ENCODE measurements around the gene ANK2.

ANK2 gene

DNA sequence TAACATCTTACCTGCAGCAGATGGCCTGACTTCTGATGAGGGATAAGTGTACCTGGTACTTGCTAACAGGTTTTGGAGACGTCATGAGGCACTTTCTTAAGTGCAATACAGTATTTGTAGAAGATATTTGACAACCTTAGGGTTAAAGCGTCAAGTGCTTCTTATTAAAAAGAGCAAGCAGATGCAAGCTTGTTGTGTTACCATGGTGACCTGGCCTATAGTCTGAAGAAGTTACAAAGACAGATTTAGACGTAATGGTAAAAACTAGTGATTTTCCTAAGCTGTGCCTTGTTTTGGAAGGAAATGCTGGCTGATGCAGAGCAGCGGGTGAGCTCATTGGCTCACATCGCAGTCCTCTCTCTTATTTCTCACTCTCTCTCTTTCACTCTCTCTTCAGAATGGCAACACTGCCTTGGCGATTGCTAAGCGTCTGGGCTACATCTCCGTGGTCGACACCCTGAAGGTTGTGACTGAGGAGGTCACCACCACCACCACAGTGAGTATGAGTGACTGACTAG, 243.6 kb downstream of the ANK2 start:
- DNase-seq = no peak

DNA sequence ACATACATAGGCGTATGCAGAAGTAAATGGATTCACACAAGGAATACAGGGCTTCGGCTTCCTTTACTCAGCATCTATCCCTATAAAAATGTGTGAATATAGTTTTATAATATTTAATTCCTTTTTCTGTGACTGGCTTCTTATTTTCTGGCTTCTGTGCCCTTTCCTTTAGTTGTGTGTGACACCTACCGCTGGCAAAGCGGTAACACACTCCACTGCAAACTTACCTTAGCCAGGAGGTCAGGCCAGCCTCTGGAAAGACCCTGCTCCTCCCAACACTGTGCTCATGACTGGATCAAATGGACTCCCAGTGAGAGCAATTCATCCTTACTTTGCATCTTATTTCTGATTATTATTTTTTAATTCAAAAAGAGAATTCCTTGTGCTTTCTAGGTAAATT, 244.2 kb downstream of the ANK2 start:
- DNase-seq = no peak

GRCh38 chr4:113294908-113295307, 245.5 kb downstream of the ANK2 start:
- no peak for DNase-seq

- DNase-seq = peak; percentile 51
Observed at GRCh38 chr4:113300471-113300928, 251.0 kb downstream of the ANK2 start.

GRCh38 chr4:113302051-113302450, 252.6 kb downstream of the ANK2 start:
- no peak for DNase-seq

DNA sequence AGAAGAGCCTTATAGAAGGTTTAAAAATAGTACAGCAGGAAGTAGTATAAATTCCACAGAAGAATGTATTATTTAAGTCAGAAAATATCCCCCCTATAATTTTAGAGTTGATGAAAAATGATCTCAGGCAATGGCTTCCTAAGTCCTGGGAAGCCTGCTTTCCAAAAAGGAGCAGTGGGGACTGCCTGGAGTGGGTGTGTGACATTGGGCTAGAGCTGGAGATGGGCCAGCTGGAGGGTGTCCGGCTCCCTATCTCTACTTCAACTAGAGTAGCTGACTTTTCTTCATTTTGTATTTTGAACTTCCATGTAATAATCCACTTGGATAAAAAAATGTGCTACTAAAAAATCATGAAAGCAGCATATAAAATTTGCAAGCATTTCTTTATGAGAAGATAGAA, 253.9 kb downstream of the ANK2 start:
- no peak for DNase-seq

DNA sequence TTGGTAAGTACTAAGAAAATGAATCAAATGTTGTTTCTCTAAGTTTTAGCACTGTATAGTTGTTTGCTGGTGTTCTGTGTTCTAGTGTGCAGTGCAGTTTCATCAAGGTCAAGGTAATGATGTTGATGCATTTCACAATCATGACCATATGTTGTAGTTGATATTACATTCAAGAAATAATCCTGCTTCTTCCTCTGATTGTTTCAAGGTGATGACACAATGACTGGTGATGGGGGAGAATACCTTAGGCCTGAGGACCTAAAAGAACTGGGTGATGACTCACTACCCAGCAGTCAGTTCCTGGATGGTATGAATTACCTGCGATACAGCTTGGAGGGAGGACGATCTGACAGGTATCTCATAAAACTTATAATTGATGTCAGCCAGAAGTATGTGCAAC, 261.6 kb downstream of the ANK2 start:
- no peak for DNase-seq

DNA sequence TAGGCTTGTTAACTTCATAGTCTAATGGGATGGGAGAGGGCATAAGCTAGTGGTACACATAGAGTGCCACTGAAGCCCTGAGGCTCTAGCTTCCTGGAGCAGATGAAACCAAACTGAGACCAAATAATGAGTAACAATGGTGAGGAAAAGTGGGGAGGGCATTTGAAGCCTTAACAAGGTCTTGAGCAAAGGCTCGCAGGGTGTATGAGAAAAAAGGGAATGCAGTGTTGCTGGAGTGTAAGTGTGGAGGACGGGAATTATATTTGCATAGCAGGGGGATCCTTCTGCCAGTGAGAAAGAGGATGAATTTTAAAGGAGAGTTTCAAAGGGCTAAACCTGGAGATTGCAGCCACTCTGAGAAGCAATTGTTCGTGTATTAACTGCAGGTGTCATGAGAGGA, 263.1 kb downstream of the ANK2 start:
- DNase-seq = no peak

DNA sequence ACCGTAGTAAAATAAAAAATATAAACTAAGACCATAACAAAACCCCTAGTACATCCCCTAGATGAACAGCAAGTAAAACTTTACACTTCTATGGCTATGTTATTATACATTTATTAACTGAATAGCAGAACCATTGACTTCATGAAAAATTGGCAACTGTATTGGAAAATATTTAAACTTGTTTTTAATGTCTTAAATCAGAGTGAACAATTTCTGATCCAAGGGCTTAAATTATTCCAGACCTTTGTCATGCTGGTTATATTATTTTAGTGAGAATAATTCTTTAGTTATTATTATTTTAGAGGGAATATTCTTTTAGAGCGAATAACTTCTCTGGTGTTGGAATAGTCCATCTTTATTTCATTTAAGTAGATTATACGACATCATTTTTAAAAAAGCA, 265.0 kb downstream of the ANK2 start:
- no peak for DNase-seq

- DNase-seq = no peak
Observed at GRCh38 chr4:113316879-113317278, 267.4 kb downstream of the ANK2 start.

- DNase-seq = no peak
Observed at GRCh38 chr4:113317523-113317922, 268.1 kb downstream of the ANK2 start.

DNA sequence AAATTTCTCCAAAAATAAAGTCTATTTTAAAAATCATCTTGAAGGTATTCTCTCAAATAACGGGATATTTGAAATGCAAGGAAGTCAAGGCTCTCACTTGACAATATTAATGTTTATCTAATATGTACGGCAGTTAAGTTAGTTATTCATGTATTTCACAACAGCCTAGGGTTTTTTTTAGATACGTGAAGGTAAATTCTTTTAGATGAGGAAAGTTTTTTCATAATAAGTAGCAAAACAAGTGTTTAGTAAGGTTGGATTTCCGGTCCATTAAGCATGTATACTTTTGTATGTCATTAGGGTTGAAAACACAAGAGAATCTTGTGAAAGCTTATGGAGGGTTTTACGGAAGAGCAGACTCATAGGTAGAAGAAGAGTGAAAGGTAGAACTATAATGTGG, 273.3 kb downstream of the ANK2 start:
- no peak for DNase-seq

- DNase-seq = no peak
Observed at GRCh38 chr4:113325876-113326615, 276.6 kb downstream of the ANK2 start.

DNA sequence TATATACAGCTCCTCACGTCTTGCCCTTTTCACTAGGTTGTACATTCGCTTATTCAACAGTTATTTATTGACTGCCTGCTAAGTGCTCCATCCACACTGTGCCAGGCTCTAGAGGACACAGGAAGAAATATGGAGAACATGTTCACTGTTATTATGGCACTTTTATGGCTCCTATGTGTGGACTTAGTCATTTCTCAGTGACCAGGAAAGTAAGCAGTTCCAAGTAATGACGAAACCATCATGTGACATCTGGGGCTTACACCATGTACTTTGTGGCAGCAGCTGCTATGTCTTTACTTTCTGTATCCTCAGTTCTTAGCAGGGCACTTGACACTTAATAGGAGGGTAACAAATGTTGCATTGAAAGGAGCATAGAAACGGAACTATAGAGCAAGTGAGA, 278.0 kb downstream of the ANK2 start:
- peak; percentile 24 for DNase-seq

DNA sequence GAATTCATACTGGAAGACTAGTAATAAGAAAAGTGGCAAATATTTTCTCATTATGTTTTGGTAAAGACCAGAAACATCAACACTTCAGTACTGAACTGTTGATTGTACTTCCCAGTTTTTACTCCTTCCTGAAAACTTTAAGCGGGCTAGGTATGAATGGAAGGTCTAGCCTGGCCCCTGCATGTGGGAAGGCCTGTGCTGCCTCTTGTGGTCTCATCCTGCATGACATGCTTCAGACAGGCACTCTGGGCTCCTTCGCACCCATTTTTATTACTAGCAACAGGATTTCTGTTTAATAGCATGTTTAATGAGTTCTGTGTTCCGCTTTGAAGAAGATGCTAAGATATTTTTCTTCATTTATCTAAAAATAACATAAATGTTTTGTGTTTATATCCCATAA, 279.1 kb downstream of the ANK2 start:
- peak; percentile 47 for DNase-seq

DNA sequence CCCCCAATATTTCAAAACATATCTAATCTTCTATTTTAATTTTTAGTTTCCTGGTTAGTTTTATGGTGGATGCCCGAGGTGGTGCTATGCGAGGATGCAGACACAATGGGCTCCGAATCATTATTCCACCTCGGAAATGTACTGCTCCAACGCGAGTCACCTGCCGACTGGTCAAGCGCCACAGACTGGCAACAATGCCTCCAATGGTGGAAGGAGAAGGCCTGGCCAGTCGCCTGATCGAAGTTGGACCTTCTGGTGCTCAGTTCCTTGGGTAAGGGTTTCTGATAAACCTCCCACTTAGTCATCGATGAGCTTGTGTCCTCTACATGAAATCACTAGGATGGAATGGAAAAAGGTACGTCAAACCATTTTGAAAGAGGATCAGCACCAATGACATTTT, 280.7 kb downstream of the ANK2 start:
- DNase-seq = no peak

DNA sequence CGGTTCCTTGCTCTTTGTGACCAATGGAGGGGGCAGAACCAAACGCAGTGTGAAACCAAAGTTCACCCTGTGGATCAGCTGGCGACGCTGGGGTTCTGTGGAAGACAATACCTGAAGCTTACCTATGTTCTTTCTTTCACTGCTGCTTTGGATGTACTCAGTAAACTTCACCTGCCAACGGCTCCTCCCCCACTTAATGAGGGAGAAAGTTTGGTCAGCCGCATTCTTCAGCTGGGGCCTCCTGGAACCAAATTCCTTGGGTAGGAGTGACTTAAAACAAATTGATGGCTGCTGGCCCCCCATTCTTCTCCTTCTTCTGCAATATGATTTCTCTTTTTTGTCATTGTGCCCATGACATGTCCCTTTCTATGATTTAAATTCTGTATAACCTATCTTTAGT, 282.4 kb downstream of the ANK2 start:
- DNase-seq = no peak

- DNase-seq = no peak
Observed at GRCh38 chr4:113332701-113333100, 283.2 kb downstream of the ANK2 start.

DNA sequence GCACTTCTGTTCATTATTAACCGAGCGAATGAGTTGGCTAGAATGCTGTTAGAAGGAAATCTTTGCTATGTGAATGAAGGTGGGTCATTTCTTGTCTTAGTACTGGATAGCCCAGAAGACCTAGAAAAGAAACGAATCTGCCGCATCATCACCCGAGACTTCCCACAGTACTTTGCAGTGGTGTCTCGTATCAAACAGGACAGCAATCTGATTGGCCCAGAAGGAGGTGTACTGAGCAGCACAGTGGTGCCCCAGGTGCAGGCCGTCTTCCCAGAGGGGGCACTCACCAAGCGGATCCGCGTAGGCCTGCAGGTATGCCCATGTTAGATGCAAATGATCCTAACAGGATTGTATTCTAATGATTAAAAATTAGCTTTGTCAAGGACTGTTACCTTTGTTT, 286.3 kb downstream of the ANK2 start:
- no peak for DNase-seq

DNA sequence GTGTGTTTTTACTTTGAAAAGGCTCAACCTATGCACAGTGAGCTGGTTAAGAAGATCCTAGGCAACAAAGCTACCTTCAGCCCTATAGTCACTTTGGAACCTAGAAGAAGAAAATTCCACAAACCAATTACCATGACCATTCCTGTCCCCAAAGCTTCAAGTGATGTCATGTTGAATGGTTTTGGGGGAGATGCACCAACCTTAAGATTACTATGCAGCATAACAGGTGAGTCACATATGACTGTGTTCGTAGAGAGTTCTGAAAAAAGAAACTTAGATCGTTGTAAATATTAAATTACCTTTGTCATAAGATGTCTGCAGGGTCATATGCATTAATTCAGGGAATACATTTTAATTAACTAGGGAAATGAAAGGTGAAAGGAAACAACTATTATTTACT, 287.1 kb downstream of the ANK2 start:
- no peak for DNase-seq

DNA sequence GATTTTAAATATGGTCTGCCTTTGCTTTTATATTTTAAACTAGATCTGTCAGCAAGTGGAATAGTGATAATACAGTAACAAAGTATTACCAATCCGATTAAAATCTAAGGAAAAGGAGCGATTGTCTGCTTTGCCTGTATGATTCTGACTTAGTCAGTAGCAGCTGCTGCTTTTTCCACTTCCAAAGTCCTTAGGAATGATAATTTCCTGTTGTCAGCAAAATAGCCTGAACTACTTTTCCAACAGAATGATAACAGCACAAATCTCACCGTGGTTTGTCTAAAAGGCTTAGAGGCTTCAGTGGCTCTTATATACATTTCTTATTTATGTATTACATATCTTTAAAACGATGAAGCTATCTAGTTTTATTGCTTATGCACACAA, 290.0 kb downstream of the ANK2 start:
- DNase-seq = no peak

- no peak for DNase-seq
Observed at GRCh38 chr4:113344100-113344499, 294.6 kb downstream of the ANK2 start.

- no peak for DNase-seq
Observed at GRCh38 chr4:113347245-113347644, 297.8 kb downstream of the ANK2 start.

GRCh38 chr4:113349430-113349829, 300.0 kb downstream of the ANK2 start:
- peak; percentile 59 for DNase-seq

DNA sequence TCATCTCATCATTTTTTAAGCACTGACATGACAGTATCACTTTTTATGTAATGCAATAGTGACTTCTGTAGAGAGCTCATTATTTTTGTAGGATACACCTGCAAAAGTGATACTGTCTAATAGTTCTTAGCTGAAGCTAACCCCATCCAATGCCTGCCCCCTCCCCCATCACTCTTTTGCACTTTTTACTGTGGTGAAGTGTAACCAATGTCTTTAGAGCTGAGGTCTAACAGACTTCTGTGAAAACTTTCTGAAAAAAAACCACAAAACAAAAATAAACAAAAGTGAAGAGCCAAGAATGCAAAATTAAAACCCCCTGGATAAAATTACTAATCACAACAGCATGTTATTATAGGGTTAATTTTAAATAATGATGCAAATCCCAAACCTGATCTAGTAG, 301.1 kb downstream of the ANK2 start:
- DNase-seq = no peak

Data from OCI-M1 (cell line).